BE2C (cell line): ENCODE data around the gene IGFBPL1.
"Not testable (repeated sequence)": the region's sequence is repeated elsewhere in the genome, so short reads cannot be mapped to it uniquely, and the experiment has no call there.

ENCODE experiments used
- DNase-seq: peaks from one replicate; pipeline ENCODE4 v3.0.0-alpha.2; 2020
- H3K27me3 ChIP-seq: fragments of 250-450 bp; sonication (Bioruptor Pico); 2 replicates; pipeline ENCODE4 v1.5.1; 2020; ENCODE audit warnings: mild to moderate bottlenecking
- H3K36me3 ChIP-seq: fragments of 250-450 bp; sonication (Bioruptor Pico); 2 replicates; pipeline ENCODE4 v1.5.1; 2020; ENCODE audit warnings: mild to moderate bottlenecking
- H3K4me1 ChIP-seq: fragments of 250-450 bp; sonication (Bioruptor Pico); 2 replicates; pipeline ENCODE4 v1.5.1; 2020
- H3K4me3 ChIP-seq: 2 replicates; pipeline ENCODE4 v1.5.1; 2011; ENCODE audit warnings: low read depth, low read length
- H3K9me3 ChIP-seq: fragments of 250-450 bp; sonication (Bioruptor Pico); 2 replicates; pipeline ENCODE4 v1.5.1; 2020
- TF ChIP-seq, protein P1 (sequence below): IDR thresholded peaks from 2 replicates; pipeline ENCODE4 v1.5.1; 2012; ENCODE audit warnings: mild to moderate bottlenecking, low read depth, low read length

The IGFBPL1 gene

DNA sequence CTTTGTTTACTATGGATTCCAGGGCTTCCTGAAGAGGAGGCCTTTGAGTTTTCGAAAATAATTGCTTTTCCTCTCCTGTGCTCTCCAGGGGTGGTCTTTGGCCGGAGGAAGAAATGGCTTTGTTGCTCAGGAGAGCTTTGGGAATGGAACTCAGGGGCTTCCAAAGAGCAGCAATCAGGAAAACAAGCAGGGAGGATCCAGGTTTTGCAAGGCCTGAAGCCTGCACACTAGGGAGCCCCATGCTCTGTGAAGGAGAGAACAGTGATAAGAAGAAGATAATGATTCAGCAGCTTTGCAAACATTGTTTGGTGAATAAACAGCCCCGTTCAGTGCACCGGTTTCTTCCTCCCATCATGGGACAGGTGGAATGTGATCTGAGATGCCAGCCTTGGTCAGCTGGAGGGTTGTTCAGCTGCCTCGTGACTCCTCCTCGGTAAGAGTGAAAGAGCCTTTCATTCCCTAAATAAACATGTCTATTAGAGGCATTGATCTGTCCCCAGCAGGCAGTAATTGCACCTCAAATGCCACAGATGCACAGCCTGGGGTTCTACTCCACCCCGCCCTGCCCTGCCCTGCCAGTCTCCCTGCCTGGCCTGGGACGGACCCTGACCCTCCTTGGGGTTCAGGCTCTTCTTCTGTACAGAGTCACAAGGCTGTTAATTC is 43.3 kb downstream of the IGFBPL1 start:
- Histone ChIP-seq H3K27me3 (no peaks in the 10 kb centered on the region), H3K4me1 (no peaks in the 10 kb centered on the region), H3K36me3 (no peaks in the 10 kb centered on the region), H3K4me3 (no peak overlapping the region), H3K9me3 (no peaks in the 10 kb centered on the region)
- DNase-seq, result no peak
- TF ChIP-seq, protein P1, sequence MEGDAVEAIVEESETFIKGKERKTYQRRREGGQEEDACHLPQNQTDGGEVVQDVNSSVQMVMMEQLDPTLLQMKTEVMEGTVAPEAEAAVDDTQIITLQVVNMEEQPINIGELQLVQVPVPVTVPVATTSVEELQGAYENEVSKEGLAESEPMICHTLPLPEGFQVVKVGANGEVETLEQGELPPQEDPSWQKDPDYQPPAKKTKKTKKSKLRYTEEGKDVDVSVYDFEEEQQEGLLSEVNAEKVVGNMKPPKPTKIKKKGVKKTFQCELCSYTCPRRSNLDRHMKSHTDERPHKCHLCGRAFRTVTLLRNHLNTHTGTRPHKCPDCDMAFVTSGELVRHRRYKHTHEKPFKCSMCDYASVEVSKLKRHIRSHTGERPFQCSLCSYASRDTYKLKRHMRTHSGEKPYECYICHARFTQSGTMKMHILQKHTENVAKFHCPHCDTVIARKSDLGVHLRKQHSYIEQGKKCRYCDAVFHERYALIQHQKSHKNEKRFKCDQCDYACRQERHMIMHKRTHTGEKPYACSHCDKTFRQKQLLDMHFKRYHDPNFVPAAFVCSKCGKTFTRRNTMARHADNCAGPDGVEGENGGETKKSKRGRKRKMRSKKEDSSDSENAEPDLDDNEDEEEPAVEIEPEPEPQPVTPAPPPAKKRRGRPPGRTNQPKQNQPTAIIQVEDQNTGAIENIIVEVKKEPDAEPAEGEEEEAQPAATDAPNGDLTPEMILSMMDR, result no peak

DNA sequence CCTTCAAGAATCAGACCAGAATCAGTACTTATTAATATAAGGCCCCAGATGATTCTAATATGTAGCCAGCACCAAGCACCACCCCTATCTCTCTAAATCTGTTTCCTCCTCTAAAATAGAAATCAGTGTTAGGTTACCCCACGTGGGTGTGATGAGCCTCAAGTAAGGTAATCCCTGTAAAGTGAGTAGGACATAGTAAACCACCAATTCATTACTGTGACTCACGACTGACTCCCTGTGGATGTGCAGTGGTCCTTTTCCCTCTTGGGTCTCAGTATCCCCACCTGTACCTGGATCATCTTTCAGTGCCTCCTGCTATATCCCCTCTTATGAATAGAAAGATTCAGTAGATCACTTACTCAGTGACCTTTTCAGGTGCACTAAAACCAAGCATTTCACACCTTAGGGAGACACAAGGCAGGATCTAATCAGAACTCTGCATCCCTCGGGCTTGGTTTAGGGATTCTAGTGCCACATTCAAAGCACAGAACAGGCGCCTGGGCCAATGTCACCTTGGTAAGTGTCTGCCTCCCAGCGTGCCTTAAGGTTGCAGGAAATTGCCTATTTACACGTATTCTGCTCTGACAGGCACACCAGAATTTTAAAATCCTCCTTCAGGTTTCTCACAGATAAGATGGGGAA is 43.9 kb downstream of the IGFBPL1 start:
- H3K4me3 ChIP-seq, result no peak overlapping the region
- H3K4me1 ChIP-seq, result no peaks in the 10 kb centered on the region
- H3K36me3 ChIP-seq, result no peaks in the 10 kb centered on the region
- no peaks in the 10 kb centered on the region for H3K27me3 ChIP-seq
- DNase-seq, result no peak
- no peaks in the 10 kb centered on the region for H3K9me3 ChIP-seq
- TF ChIP-seq, protein P1, result no peak

DNA sequence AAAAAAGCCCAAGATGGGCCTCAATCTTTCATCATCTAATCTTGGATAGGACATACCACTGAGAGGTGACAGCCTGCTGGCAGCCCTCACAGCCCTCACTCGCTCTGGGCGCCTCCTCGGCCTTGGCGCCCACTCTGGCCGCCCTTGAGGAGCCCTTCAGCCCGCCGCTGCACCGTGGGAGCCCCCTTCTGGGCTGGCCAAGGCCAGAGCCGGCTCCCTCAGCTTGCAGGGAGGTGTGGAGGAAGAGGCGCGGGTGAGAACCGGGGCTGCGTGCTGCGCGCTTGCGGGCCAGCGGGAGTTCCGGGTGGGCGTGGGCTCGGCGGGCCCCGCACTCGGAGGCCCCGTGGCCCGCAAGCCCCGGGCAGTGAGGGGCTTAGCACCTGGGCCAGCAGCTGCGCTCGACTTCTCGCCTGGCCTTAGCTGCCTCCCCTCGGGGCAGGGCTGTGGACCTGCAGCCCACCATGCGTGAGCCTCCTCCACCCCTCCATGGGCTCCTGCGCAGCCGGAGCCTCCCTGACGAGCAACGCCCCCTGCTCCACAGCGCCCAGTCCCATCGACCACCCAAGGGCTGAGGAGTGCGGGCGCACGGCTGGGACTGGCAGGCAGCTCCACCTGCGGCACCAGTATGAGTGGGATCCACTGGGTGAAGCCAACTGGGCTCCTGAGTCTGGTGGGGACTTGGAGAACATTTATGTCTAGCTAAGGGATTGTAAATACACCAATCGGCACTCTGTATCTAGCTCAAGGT is 46.7 kb downstream of the IGFBPL1 start:
- not testable (repeated sequence) for H3K9me3 ChIP-seq, H3K4me1 ChIP-seq, H3K36me3 ChIP-seq, DNase-seq, H3K27me3 ChIP-seq, H3K4me3 ChIP-seq

DNA sequence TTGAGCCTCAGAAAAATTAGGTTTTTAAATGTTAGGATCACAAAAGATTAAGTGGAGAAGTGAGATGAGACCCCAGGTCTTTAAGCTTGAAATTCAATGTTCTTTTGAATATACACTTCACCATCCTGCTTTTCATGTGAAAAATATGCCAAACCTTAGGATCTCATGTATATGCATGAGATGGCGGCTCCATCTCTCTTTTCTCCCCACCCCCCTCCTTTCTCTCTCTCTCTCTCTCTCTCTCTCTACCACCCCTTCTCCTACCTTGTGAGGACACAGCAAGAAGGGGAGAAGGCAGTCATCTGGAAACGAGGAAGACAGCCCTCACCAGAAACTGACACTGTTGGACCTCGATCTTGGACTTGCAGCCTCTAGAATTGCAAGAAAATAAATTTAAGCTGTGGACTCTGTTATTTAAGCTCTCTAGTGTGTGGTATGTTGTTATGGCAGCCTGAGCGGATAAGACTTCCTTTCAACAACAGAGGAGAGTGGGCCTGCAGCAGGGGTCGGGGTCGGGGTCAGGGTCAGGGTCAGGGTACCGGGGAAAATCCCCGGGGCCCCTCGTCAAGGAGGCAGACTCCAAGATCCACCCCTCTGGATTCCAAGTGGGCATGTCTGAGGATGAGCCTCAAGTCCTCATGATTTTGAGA is 48.1 kb downstream of the IGFBPL1 start:
- no peak for DNase-seq
- TF ChIP-seq, protein P1, result no peak
- no peak overlapping the region for H3K4me3 ChIP-seq
- H3K9me3 ChIP-seq, result no peaks in the 10 kb centered on the region
- peaks cover 7% of the 10 kb centered on the region for H3K4me1 ChIP-seq
- no peaks in the 10 kb centered on the region for H3K36me3 ChIP-seq
- no peaks in the 10 kb centered on the region for H3K27me3 ChIP-seq

DNA sequence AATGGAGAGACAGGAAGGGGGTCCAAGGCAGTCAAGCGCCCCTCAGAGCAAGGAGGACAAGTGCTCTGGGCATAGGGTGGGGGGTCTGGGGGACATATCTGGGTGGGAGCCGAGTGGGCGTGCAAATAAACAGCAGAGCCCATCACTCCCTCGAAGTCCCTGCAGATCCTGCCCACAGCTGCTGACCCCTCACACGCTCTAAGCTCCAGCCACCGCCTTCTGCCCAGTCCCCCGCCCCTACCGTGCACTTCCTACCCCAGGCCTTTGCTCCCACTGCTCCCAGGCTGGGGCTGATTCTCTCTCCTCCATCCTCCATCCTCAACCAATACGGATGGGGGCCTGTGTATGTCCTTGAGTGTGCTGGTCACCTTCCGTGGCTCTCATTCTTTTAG is 48.7 kb downstream of the IGFBPL1 start:
- Histone ChIP-seq H3K27me3 (no peaks in the 10 kb centered on the region), H3K4me1 (peaks cover 7% of the 10 kb centered on the region), H3K36me3 (no peaks in the 10 kb centered on the region), H3K9me3 (no peaks in the 10 kb centered on the region), H3K4me3 (no peak overlapping the region)
- TF ChIP-seq, protein P1, result no peak
- DNase-seq, result no peak

DNA sequence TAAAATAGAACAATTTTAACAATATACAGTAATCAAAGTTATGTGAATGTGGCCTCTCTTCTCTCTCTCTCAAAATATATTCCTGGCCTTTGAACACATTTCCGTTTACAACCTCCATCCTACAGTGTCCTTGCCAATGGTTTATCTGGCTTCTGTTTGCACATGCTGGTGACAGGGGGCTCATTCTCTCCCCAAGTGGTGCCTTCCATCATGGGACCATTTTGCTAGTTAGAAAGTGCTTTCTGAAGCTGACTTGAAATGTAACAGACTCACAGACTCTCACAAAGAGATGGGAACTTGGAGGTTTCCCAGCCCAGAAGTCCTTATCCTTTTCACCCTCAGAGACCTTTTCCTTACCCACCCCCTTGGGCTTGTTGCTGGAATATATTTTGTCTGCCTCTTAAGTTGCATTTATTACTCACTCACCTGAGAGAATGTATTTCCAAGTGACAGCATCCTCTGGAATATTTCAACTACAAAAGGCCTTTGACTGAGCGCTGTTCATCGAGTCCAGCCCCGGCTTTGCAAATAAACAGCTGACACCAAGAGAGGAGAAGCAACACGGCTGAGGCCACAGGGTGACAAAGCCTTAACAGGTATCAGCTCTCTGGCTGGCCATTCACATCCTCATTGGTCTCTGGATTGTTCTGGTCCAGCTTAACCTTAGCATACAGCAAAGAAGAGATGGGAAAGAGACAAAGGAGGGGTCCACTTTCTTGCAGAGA is 49.2 kb downstream of the IGFBPL1 start:
- TF ChIP-seq, protein P1, result no peak
- H3K4me3 ChIP-seq, result no peak overlapping the region

More for the DNA sequence above, 49.2 kb downstream of the IGFBPL1 start:
- no peaks in the 10 kb centered on the region for H3K36me3 ChIP-seq
- no peak for DNase-seq
- no peaks in the 10 kb centered on the region for H3K27me3 ChIP-seq
- H3K4me1 ChIP-seq, result peaks cover 7% of the 10 kb centered on the region
- no peaks in the 10 kb centered on the region for H3K9me3 ChIP-seq
